H9 (cell line): ENCODE results near the gene PPP2R3A. TPM values are rescaled to one million over a fixed set of nuclear protein-coding genes. Genes with fewer than 3 reads are reported as not detected.

Experiments
- DNase-seq: peaks from one replicate; pipeline ENCODE4 v3.0.0-alpha.2; 2017
- H2AFZ ChIP-seq: one replicate; pipeline ENCODE4 v1.6.1; 2013; ENCODE audit warnings: mild to moderate bottlenecking, low read length, control low read depth, moderate library complexity
- H2AK5ac ChIP-seq: 2 replicates; pipeline ENCODE4 v1.6.1; 2013; ENCODE audit warnings: low read length, control low read depth, mixed read lengths; ENCODE audit not compliant: insufficient read length
- H2BK120ac ChIP-seq: one replicate; pipeline ENCODE4 v1.6.1; 2013; ENCODE audit warnings: low read depth, mild to moderate bottlenecking, low read length, control low read depth, inconsistent platforms; ENCODE audit not compliant: poor library complexity, severe bottlenecking
- H2BK12ac ChIP-seq: 2 replicates; pipeline ENCODE4 v1.6.1; 2013; ENCODE audit warnings: low read length, control low read depth, mixed read lengths, low read depth; ENCODE audit not compliant: insufficient read length
- H2BK15ac ChIP-seq: 2 replicates; pipeline ENCODE4 v1.6.1; 2013; ENCODE audit warnings: low read depth, low read length, control low read depth
- H2BK20ac ChIP-seq: one replicate; pipeline ENCODE4 v1.6.1; 2013; ENCODE audit warnings: low read depth, mild to moderate bottlenecking, low read length, control low read depth, inconsistent platforms; ENCODE audit not compliant: poor library complexity, severe bottlenecking
- H2BK5ac ChIP-seq: 2 replicates; pipeline ENCODE4 v1.6.1; 2013; ENCODE audit warnings: low read length, control low read depth, mixed read lengths; ENCODE audit not compliant: insufficient read length
- H3K14ac ChIP-seq: 2 replicates; pipeline ENCODE4 v1.6.1; 2013; ENCODE audit warnings: low read length, control low read depth; ENCODE audit not compliant: insufficient read depth
- H3K18ac ChIP-seq: 2 replicates; pipeline ENCODE4 v1.6.1; 2013; ENCODE audit warnings: low read depth, mild to moderate bottlenecking, mixed read lengths, low read length, control low read depth; ENCODE audit not compliant: insufficient read length
- H3K23ac ChIP-seq: 2 replicates; pipeline ENCODE4 v1.6.1; 2013; ENCODE audit warnings: low read length, control low read depth, mixed read lengths, low read depth; ENCODE audit not compliant: insufficient read length
- H3K23me2 ChIP-seq: 2 replicates; pipeline ENCODE4 v1.6.1; 2013; ENCODE audit warnings: low read depth, mild to moderate bottlenecking, mixed read lengths, low read length, control low read depth; ENCODE audit not compliant: insufficient read length, poor library complexity, severe bottlenecking
- H3K27ac ChIP-seq: 2 replicates; pipeline ENCODE4 v1.5.1; 2013; ENCODE audit warnings: low read length, control low read depth, mixed read lengths, low read depth; ENCODE audit not compliant: insufficient read length
- H3K27me3 ChIP-seq: 2 replicates; pipeline ENCODE4 v1.6.1; 2013; ENCODE audit warnings: low read length, control low read depth, inconsistent platforms; ENCODE audit not compliant: insufficient read depth
- H3K4ac ChIP-seq: 2 replicates; pipeline ENCODE4 v1.6.1; 2013; ENCODE audit warnings: low read depth, mild to moderate bottlenecking, control low read depth, inconsistent platforms, low read length, moderate library complexity
- H3K4me1 ChIP-seq: 2 replicates; pipeline ENCODE4 v1.6.1; 2013; ENCODE audit warnings: low read length, control low read depth, inconsistent platforms; ENCODE audit not compliant: insufficient read depth
- H3K4me2 ChIP-seq: 2 replicates; pipeline ENCODE4 v1.6.1; 2013; ENCODE audit warnings: low read length, control low read depth, mixed read lengths; ENCODE audit not compliant: insufficient read length, insufficient read depth
- H3K56ac ChIP-seq: 2 replicates; pipeline ENCODE4 v1.6.1; 2013; ENCODE audit warnings: low read depth, mild to moderate bottlenecking, mixed read lengths, low read length, control low read depth; ENCODE audit not compliant: insufficient read length
- H3K79me1 ChIP-seq: 2 replicates; pipeline ENCODE4 v1.6.1; 2013; ENCODE audit warnings: low read depth, mild to moderate bottlenecking, moderate library complexity, low read length, control low read depth, inconsistent platforms; ENCODE audit not compliant: insufficient read depth, poor library complexity, severe bottlenecking
- H3K79me2 ChIP-seq: 2 replicates; pipeline ENCODE4 v1.6.1; 2013; ENCODE audit warnings: low read length, control low read depth, inconsistent platforms; ENCODE audit not compliant: insufficient read depth
- H3K9ac ChIP-seq: 2 replicates; pipeline ENCODE4 v1.6.1; 2013; ENCODE audit warnings: low read length, control low read depth, mixed read lengths; ENCODE audit not compliant: insufficient read length; ENCODE audit errors: extremely low read depth
- H3K9me3 ChIP-seq: one replicate; pipeline ENCODE4 v1.6.1; 2013; ENCODE audit warnings: low read depth, low read length, inconsistent platforms; ENCODE audit not compliant: control insufficient read depth
- H3T11ph ChIP-seq: one replicate; pipeline ENCODE4 v1.6.1; 2013; ENCODE audit warnings: mild to moderate bottlenecking, low read length, control low read depth, inconsistent platforms
- H4K20me1 ChIP-seq: one replicate; pipeline ENCODE4 v1.6.1; 2013; ENCODE audit not compliant: control insufficient read depth, insufficient read length, insufficient read depth
- H4K5ac ChIP-seq: 2 replicates; pipeline ENCODE4 v1.6.1; 2013; ENCODE audit warnings: low read depth, mild to moderate bottlenecking, mixed read lengths, low read length, control low read depth; ENCODE audit not compliant: insufficient read length
- H4K8ac ChIP-seq: replicated peaks from 2 replicates; pipeline ENCODE4 v1.6.1; 2013; ENCODE audit warnings: low read length, control low read depth, mixed read lengths, low read depth; ENCODE audit not compliant: insufficient read length
- H4K91ac ChIP-seq: 2 replicates; pipeline ENCODE4 v1.6.1; 2013; ENCODE audit warnings: low read depth, mild to moderate bottlenecking, moderate library complexity, mixed read lengths, low read length, control low read depth; ENCODE audit not compliant: insufficient read length
- H3K27ac Mint-ChIP-seq, 3 experiments: 2 replicates in 2 of 3; 3 replicates in 1 of 3; pipeline ENCODE4 v1.8.0; 2020 to 2021; ENCODE audit warnings: mixed read lengths in 3 of 3, mild to moderate bottlenecking in 1 of 3, moderate library complexity in 1 of 3
- H3K27me3 Mint-ChIP-seq: 2 replicates; pipeline ENCODE4 v1.8.0; 2021; ENCODE audit warnings: low read depth, mild to moderate bottlenecking, moderate library complexity, mixed read lengths
- H3K36me3 Mint-ChIP-seq, 3 experiments: 2 replicates in 2 of 3; 3 replicates in 1 of 3; pipeline ENCODE4 v1.8.0; 2020 to 2021; ENCODE audit warnings: low read depth in 3 of 3, mixed read lengths in 3 of 3; ENCODE audit not compliant: insufficient read depth in 1 of 3
- H3K4me1 Mint-ChIP-seq, 2 experiments: 2 replicates each; pipeline ENCODE4 v1.8.0; 2020; ENCODE audit warnings: mixed read lengths in 2 of 2
- H3K4me3 Mint-ChIP-seq, 2 experiments: 2 replicates in 1 of 2; 3 replicates in 1 of 2; pipeline ENCODE4 v1.8.0; 2020 to 2021; ENCODE audit warnings: mild to moderate bottlenecking in 2 of 2, mixed read lengths in 2 of 2, moderate library complexity in 1 of 2
- H3K9me3 Mint-ChIP-seq, 2 experiments: 2 replicates in 1 of 2; 3 replicates in 1 of 2; pipeline ENCODE4 v1.8.0; 2020; ENCODE audit warnings: mild to moderate bottlenecking in 2 of 2, mixed read lengths in 2 of 2, moderate library complexity in 1 of 2
- CTCF ChIP-seq: fragments of 200-600 bp; sonication (generic); conservative IDR thresholded peaks from 3 replicates; pipeline ENCODE4 v1.8.0; 2021; ENCODE audit warnings: antibody characterized with exemption, mild to moderate bottlenecking
- WGBS: extraction: QIAGEN DNeasy Blood & Tissue Kit; methylation state at CpG from one replicate; pipeline ENCODE4 v1.1.7; 2013; ENCODE audit warnings: missing lambda C conversion rate, low lambda C conversion rate, mixed read lengths; ENCODE audit not compliant: insufficient read length; ENCODE audit errors: extremely low coverage; 5-methylcytosine and 5-hydroxymethylcytosine counted together
- total RNA-seq: library from RNA; stranded (reverse); gene quantifications from 2 replicates; pipeline ENCODE4 v1.2.1, GENCODE V29; 2021

The PPP2R3A gene
- total RNA-seq, 1 experiment from 2014 or later: 12.4 TPM

DNA sequence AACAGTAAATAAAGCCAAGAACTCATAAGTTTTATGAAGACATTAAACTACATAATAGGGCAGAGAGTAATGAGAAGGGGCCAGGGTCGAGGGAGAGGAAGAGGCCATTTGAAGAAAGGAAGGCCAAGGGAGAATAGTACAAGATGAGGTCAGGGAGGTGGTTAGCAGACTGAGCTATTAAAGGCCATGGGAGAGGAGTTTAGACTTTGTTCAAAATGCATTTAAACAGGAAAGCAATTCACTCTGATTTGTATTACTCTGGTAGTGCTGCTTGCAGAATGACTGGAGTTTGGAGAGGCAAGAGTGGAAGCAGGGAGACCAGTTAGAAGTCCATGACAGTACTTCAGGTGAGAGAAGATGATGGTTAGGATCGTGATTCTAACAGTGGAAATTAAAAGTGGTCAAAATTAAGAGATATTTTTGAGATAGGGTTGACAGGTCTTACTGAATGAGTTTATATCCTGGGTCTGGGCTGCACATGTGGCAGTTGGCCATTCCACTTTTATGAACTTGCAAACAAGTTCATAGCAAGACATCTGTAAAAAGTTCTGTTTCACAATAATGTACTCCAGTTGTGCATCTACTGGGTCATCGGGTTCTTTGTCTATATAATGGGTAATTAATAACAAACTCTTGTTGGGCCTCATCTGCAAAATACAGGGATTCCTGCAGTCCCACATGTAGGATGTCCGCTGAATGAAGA is 16.3 kb downstream of the PPP2R3A start:
- H3K27me3 ChIP-seq: no peaks in the 10 kb centered on the region
- Mint-ChIP-seq H3K36me3 (no peaks in the 10 kb centered on the region; a peak in 1 of 7 replicates), H3K27me3 (no peaks in the 10 kb centered on the region), H3K4me1 (no peaks in the 10 kb centered on the region), H3K9me3 (no peaks in the 10 kb centered on the region), H3K27ac (no peak overlapping the region), H3K4me3 (no peak overlapping the region)
- H3T11ph ChIP-seq: no peak overlapping the region
- no peak overlapping the region for H3K14ac ChIP-seq
- H3K56ac ChIP-seq: no peak overlapping the region
- no peaks in the 10 kb centered on the region for H3K79me2 ChIP-seq
- H2AK5ac ChIP-seq: no peak overlapping the region
- WGBS: no CpG with 5 or more reads among the region's 4 CpGs
- no peak for DNase-seq
- H4K5ac ChIP-seq: no peak overlapping the region
- H2BK12ac ChIP-seq: no peak overlapping the region
- no peak overlapping the region for H2BK5ac ChIP-seq
- no peak overlapping the region for H2BK120ac ChIP-seq
- H3K4ac ChIP-seq: no peak overlapping the region
- no peak overlapping the region for H2BK20ac ChIP-seq
- no peak overlapping the region for H3K27ac ChIP-seq
- H4K91ac ChIP-seq: no peak overlapping the region
- H4K20me1 ChIP-seq: no peaks in the 10 kb centered on the region
- H3K4me1 ChIP-seq: no peaks in the 10 kb centered on the region
- TF ChIP-seq CTCF: no peak
- H2BK15ac ChIP-seq: no peak overlapping the region
- no peaks in the 10 kb centered on the region for H3K9me3 ChIP-seq
- no peaks in the 10 kb centered on the region for H3K23me2 ChIP-seq
- H2AFZ ChIP-seq: no peak overlapping the region
- no peak overlapping the region for H4K8ac ChIP-seq
- no peak overlapping the region for H3K9ac ChIP-seq
- H3K23ac ChIP-seq: no peak overlapping the region
- no peak overlapping the region for H3K18ac ChIP-seq
- H3K4me2 ChIP-seq: no peak overlapping the region
- peaks cover 6% of the 10 kb centered on the region for H3K79me1 ChIP-seq
